K562 (cell line): ENCODE results near the gene OXA1L. TPM values are rescaled to one million over a fixed set of nuclear protein-coding genes. Genes with fewer than 3 reads are reported as not detected.

ENCODE experiments used
- ATAC-seq: fragments of 200-7000 bp; cut with Tn5 transposase; 3 replicates; pipeline ENCODE4 v1.9.1; 2020; ENCODE audit warnings: moderate library complexity
- BruUV-seq: library from RNA; stranded (reverse); fragments of 400-500 nt; replicated peaks from 2 replicates; lab custom pipeline; 2021; lab: Mats Ljungman, UMichigan
- CTCF ChIA-PET: fragments of 300-600 bp; formaldehyde crosslinking; extraction: SDS; loops from one replicate; lab custom pipeline; 2021; ENCODE audit warnings: low intra/inter-chr PET ratio; lab: Yijun Ruan, JAX
- POLR2A ChIA-PET: fragments of 300-600, 350-650 bp; sonication (Branson Sonifier 250); formaldehyde crosslinking; extraction: SDS; loops from one replicate; lab custom pipeline; 2021; ENCODE audit warnings: antibody characterized with exemption, inconsistent platforms; lab: Yijun Ruan, JAX
- DNase-seq, 4 experiments: peaks; one replicate each; pipeline versions ENCODE4 v3.0.0 to v3.0.0-alpha.2; 2011 to 2018; ENCODE audit warnings: low spot score in 3 of 4, mixed read lengths in 3 of 4; ENCODE audit errors: extremely low read depth in 1 of 4
- FAIRE-seq: peaks from 2 replicates; lab custom pipeline; 2011; peaks lifted over from hg19 to GRCh38; lab: Jason Lieb, UNC
- H2AFZ ChIP-seq: 2 replicates; pipeline ENCODE4 v1.6.0; 2011; ENCODE audit warnings: low read depth, low read length, control low read depth, inconsistent platforms
- H3K27ac ChIP-seq: fragments of 200-600 bp; 3 replicates; pipeline ENCODE4 v1.8.0; 2011; ENCODE audit warnings: low read depth, mild to moderate bottlenecking, control low read depth, inconsistent platforms, low read length, moderate library complexity, mixed read lengths; ENCODE audit errors: extremely low read depth
- H3K27me3 ChIP-seq, 2 experiments: fragments of 300-600 bp in 1 of 2; 2 replicates in 1 of 2; 3 replicates in 1 of 2; pipeline versions ENCODE4 v1.6.0 to v1.8.0; 2011; ENCODE audit warnings: inconsistent platforms in 2 of 2, low read length in 2 of 2, mild to moderate bottlenecking in 1 of 2, mixed read lengths in 1 of 2, moderate library complexity in 1 of 2; ENCODE audit not compliant: control insufficient read depth in 2 of 2, insufficient read depth in 2 of 2
- H3K36me3 ChIP-seq: fragments of 300-600 bp; 3 replicates; pipeline ENCODE4 v1.8.0; 2011; ENCODE audit warnings: mild to moderate bottlenecking, low read length, inconsistent platforms; ENCODE audit not compliant: control insufficient read depth, insufficient read depth
- H3K4me1 ChIP-seq, 2 experiments: fragments of 200-600 bp in 1 of 2; replicated peaks in 1 of 2; 2 replicates in 1 of 2; 3 replicates in 1 of 2; pipeline versions ENCODE4 v1.5.1 to v1.8.0; 2011; ENCODE audit warnings: inconsistent platforms in 2 of 2, low read length in 2 of 2, mild to moderate bottlenecking in 1 of 2, mixed read lengths in 1 of 2, moderate library complexity in 1 of 2; ENCODE audit not compliant: control insufficient read depth in 2 of 2, insufficient read depth in 2 of 2
- H3K4me2 ChIP-seq: 2 replicates; pipeline ENCODE4 v1.6.1; 2011; ENCODE audit warnings: low read length, control low read depth, inconsistent platforms, mixed read lengths; ENCODE audit not compliant: insufficient read depth
- H3K4me3 ChIP-seq: fragments of 200-600 bp; sonication (generic), shearing (Covaris generic); 2 replicates; pipeline ENCODE4 v1.5.1; 2016; ENCODE audit warnings: control low read depth, inconsistent platforms
- H3K79me2 ChIP-seq: fragments of 200-600 bp; 3 replicates; pipeline ENCODE4 v1.8.0; 2011; ENCODE audit warnings: low read length, inconsistent platforms; ENCODE audit not compliant: control insufficient read depth, insufficient read depth
- H3K9ac ChIP-seq, 2 experiments: 2 replicates each; pipeline versions ENCODE4 v1.6.0 to v1.6.1; 2011; ENCODE audit warnings: low read depth in 2 of 2, low read length in 2 of 2, control low read depth in 1 of 2, inconsistent platforms in 1 of 2, mild to moderate bottlenecking in 1 of 2, mixed read lengths in 1 of 2; ENCODE audit not compliant: insufficient read depth in 1 of 2
- H3K9me1 ChIP-seq: one replicate; pipeline ENCODE4 v1.6.0; 2011; ENCODE audit warnings: inconsistent platforms, mild to moderate bottlenecking, low read length, moderate library complexity; ENCODE audit not compliant: control insufficient read depth, insufficient read depth
- H3K9me3 ChIP-seq: replicated peaks from 2 replicates; pipeline ENCODE4 v1.5.1; 2011; ENCODE audit warnings: low read depth, low read length, inconsistent platforms; ENCODE audit not compliant: control insufficient read depth, insufficient read depth
- H4K20me1 ChIP-seq: replicated peaks from 2 replicates; pipeline ENCODE4 v1.6.1; 2011; ENCODE audit warnings: low read length, inconsistent platforms, mixed read lengths; ENCODE audit not compliant: control insufficient read depth, insufficient read depth
- CEBPB ChIP-seq: fragments of 450-650 bp; IDR thresholded peaks from 2 replicates; pipeline ENCODE4 v1.6.1; 2016; ENCODE audit warnings: missing genetic modification characterization, missing compliant biosample characterization
- CEBPG ChIP-seq, 3 experiments: fragments of 200-800 bp in 1 of 3; sonication (Bioruptor generic) in 1 of 3; sonication (generic) in 1 of 3; formaldehyde crosslinking in 1 of 3; IDR thresholded peaks in 2 of 3; conservative IDR thresholded peaks in 1 of 3; 2 replicates each; pipeline versions ENCODE4 v1.6.1 to v1.8.0; 2016 to 2022; ENCODE audit warnings: missing compliant biosample characterization in 2 of 3, missing genetic modification characterization in 2 of 3, mild to moderate bottlenecking in 1 of 3, missing genetic modification reagents in 1 of 3
- TEAD1 ChIP-seq, 2 experiments: fragments of 450-650 bp in 1 of 2; sonication (generic) in 1 of 2; formaldehyde crosslinking; IDR thresholded peaks; 2 replicates each; pipeline versions ENCODE4 v1.4.0 to v1.8.0; 2020 to 2022; ENCODE audit warnings: mild to moderate bottlenecking in 2 of 2, missing genetic modification reagents in 1 of 2
- ZBTB7A ChIP-seq: IDR thresholded peaks from 2 replicates; pipeline ENCODE4 v1.6.1; 2011; ENCODE audit warnings: low read depth, mild to moderate bottlenecking, low read length, moderate library complexity, borderline replicate concordance; ENCODE audit not compliant: control insufficient read depth
- ZNF212 ChIP-seq: fragments of 450-650 bp; formaldehyde crosslinking; IDR thresholded peaks from 2 replicates; pipeline ENCODE4 v1.4.0; 2020; ENCODE audit warnings: mild to moderate bottlenecking
- WGBS: fragments of 100-300 bp; shearing (Covaris generic); methylation state at CpG from one replicate; pipeline ENCODE4 v1.1.6; 2016; ENCODE audit warnings: low coverage, mixed read lengths; ENCODE audit not compliant: insufficient coverage; ENCODE audit errors: missing lambda C conversion rate; 5-methylcytosine and 5-hydroxymethylcytosine counted together
- in situ Hi-C: fragments of 300-500 bp; cut with MboI; formaldehyde crosslinking; loops from 4 replicates; pipeline ENCODE4 v1.15.0; 2018; ENCODE audit warnings: inconsistent platforms, mixed read lengths
- intact Hi-C: fragments of 100-400 bp; cut with micrococcal nuclease; formaldehyde crosslinking; loops from 2 replicates; pipeline ENCODE4 v1.14.2; 2022
- polyA plus RNA-seq, 8 experiments: library from polyadenylated mRNA; depleted of rRNA in 4 of 8; stranded (reverse) in 5 of 8; unstranded in 3 of 8; fragments of >200 nt; fragmentation: Nextera tagmentation in 2 of 8; fragmentation: Illumina TruSeq in 1 of 8; extraction: Ambion mirVana in 2 of 8; extraction: Trizol in 1 of 8; gene quantifications; 2 replicates each; pipeline versions ENCODE4 v1.2.1 to v1.2.3, GENCODE V29; 2011 to 2014; ENCODE audit warnings: inconsistent platforms in 1 of 8, missing spikeins in 1 of 8
- total RNA-seq, 7 experiments: library from RNA; depleted of rRNA in 6 of 7; stranded (reverse); fragments of >200 nt in 6 of 7; fragmentation: Illumina TruSeq in 2 of 7; extraction: Trizol in 2 of 7; gene quantifications; 2 replicates each; pipeline versions ENCODE4 v1.2.1 to v1.2.3, GENCODE V29; 2011 to 2021; ENCODE audit warnings: low replicate concordance in 1 of 7

OXA1L gene
- total and polyA plus RNA-seq, 9 of the 15 experiments (the other 6 are each of a cell fraction or from before 2014, with no cell fraction given), result 100 to 204 (median 145) TPM

DNA sequence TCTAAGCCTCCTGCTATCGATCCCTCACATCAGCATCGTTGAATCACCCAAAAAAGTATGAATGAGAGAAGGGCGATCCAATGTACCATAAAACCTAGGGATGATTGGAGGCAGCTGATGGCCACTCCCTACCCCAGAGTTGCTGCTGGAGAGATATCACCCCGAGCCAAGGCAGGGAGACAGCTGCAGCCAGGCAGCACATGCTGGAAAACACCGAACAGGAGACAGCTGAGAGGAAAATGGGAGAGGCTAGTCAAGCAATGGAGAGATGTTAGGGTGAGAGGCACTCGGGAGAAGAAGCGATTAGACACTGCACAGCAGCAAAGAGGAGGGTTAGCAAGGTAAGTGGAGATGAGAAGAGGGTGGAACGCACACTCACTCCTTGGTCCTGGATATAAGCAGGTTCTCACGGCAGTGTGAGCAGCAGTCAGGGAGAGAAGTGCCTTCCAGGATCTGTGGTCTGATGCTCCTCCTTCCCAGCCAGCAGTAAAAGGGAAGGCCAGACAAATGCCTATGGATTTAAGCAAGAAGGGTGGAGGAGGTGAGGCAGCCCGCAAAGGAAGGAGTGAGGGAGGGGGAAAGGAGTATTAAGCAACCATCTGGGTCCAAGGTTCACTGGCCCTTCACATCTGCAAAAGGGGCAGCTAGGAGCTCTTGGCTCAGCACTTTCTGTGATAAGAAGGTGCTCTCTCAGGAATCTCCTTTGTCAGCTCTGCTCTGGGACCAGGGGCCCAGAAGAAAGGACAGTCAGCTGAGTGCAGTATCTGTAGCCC, 48.6 kb downstream of the OXA1L start, which contains the start of gene SLC7A7:
TSS of gene SLC7A7 (minus strand) at position 495 of the 773 bp plus-strand sequence. CDS start 2,037 bp downstream, outside the sequence.
- Histone ChIP-seq H3K27me3 (peaks cover 7 to 32% of the 10 kb centered on the region in 2 experiments; a peak in 4 of 5 replicates), H2AFZ (peak within 1 kb of the TSS; percentile 41; the same call in 1 of the 2 replicates), H3K27ac (no peak within 1 kb of the TSS), H3K9me3 (no peaks in the 10 kb centered on the region), H3K9ac (peak within 1 kb of the TSS in 1 of 2 experiments; percentile 72; a peak in 1 of 4 replicates), H3K4me1 (peaks cover 3 to 5% of the 10 kb centered on the region in 2 experiments; a peak in 3 of 5 replicates)
- no peak for DNase-seq
- intact Hi-C loops, result no loop called here
- FAIRE-seq, result peak; percentile 62
- CTCF ChIA-PET, result no interaction called here
- POLR2A ChIA-PET, result interaction anchor here (0.7 kb wide), 1 partner anchor 83 kb away, joined by 3 read pairs; no protein-coding TSS in a partner anchor
- ATAC-seq, result peak; percentile 19
- WGBS, result 6% methylated on average over 10 of the region's 10 CpGs
- BruUV-seq, result no TSS peak
- TF ChIP-seq CEBPB (tag) (peak; percentile 47), TEAD1 (CRISPR knock-in tag; IDR thresholded peaks at IDR 0.05) (no peak), CEBPG (CRISPR knock-in tag; IDR thresholded peaks at IDR 0.05) (no peak), CEBPG (tag; conservative IDR thresholded peaks at IDR 0.05 in 1 of 2, IDR thresholded peaks at IDR 0.05 in 1 of 2) (0 out of 4 replicates have a peak, but pooled peaks have one; percentile 23 to 47), ZNF212 (no peak), ZBTB7A (no peak)
- TF ChIP-seq, all 486 proteins: peak for 2
- H4K20me1 ChIP-seq, result no peaks in the 10 kb centered on the region
- H3K4me3 ChIP-seq, result no peak within 1 kb of the TSS
- H3K79me2 ChIP-seq, result no peaks in the 10 kb centered on the region
- no peaks in the 10 kb centered on the region for H3K9me1 ChIP-seq
- peak within 1 kb of the TSS; percentile 25; the same call in 1 of the 2 replicates for H3K4me2 ChIP-seq
- no peaks in the 10 kb centered on the region for H3K36me3 ChIP-seq
- in situ Hi-C loops, result no loop called here
